NCI-H146 treated with DMSO at 0.1 percent for 48 hours (cell line): Measurements from ENCODE around the gene FOXI1.
"Not testable (repeated sequence)": the region's sequence is repeated elsewhere in the genome, so short reads cannot be mapped to it uniquely, and the experiment has no call there.

ENCODE experiments used
- DNase-seq: peaks from one replicate; lab custom pipeline; 2025; ENCODE audit not compliant: unreplicated experiment; lab: John Stamatoyannopoulos, UW

The FOXI1 gene

DNA sequence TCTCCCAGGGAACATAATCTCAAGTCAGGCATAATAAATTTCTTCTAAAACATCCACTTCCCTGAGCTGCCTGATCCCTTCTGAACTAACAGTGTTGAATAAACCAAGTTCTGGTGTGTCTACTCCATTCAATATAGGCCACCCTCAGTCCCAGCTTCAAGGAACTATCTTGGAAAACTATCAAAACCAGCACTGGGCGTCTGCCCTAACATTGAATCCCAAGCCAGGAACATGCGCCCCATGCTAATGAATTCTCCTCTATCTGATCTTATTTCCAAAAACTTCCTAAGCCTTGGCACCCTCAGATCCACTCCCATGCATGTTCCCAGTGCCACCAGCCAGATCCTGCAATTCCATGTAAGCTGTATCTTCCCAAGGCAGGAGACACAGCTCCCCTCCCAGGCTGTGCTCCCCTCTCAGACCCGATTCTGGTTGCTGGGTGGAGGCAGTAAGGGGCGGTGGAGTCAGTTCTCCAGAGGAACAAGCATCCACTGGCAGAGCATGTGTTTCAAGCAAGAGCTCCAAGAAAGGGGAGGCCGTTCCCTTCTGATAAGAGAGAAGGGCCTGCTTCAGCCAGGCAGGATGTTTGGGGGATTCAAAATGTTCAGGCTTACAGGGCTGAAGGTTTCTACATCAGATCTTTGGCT is 13.1 kb upstream of the FOXI1 start:
- DNase-seq, result no peak

DNA sequence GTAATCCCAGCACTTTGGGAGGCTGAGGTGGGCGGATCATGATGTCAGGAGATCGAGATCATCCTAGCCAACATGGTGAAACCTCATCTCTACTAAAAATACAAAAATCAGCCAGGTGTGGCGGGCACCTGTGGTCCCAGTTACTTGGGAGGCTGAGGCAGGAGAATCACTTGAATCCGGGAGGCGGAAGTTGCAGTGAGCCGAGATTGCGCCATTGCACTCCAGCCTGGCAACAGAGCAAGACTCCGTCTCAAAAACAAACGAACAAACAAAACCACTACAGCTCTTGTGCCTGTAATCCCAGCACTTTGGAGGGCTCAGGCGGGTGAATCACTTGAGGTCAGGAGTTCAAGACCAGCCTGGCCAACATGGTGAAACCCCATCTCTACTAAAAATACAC is 11.4 kb upstream of the FOXI1 start:
- DNase-seq, result not testable (repeated sequence)

DNA sequence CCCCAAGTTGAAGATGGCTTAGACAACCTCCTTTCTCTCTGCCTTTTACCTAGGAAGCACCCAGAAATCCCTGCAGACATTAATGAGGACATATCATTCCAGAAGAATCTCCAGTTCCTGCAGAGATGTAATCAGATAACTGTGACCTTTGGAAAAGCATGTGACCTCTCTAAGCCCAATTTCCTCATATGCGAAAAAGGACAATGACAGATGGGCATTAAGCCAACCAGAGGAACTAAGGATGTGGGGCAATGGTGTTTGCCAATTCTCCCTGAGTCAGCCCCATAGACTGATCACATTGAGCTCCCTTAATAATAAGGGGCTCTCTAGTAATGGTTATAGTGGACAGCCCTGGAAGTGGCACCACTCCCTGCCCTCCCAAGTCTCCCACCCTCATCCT is 10.1 kb upstream of the FOXI1 start:
- DNase-seq, result no peak

DNA sequence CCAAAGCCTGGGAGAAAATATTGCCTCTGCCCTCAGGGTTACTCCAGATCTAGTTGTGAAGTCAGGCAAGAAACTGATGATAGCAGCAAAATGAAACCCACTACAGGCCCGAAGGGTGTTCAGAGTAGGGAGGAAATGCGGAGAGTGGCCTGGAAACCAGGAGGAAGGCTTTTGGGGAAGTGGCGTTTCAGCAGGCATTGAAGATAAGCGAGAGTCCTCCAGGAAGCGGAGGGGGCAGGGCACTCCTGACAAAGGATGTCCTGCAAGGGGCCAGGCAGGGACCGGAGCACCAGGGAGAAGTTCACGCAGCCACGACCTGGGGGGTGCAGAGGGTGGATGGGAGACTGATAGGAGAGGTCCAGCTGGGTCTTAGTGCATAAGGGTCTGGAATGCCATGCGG is 7.8 kb upstream of the FOXI1 start:
- no peak for DNase-seq

DNA sequence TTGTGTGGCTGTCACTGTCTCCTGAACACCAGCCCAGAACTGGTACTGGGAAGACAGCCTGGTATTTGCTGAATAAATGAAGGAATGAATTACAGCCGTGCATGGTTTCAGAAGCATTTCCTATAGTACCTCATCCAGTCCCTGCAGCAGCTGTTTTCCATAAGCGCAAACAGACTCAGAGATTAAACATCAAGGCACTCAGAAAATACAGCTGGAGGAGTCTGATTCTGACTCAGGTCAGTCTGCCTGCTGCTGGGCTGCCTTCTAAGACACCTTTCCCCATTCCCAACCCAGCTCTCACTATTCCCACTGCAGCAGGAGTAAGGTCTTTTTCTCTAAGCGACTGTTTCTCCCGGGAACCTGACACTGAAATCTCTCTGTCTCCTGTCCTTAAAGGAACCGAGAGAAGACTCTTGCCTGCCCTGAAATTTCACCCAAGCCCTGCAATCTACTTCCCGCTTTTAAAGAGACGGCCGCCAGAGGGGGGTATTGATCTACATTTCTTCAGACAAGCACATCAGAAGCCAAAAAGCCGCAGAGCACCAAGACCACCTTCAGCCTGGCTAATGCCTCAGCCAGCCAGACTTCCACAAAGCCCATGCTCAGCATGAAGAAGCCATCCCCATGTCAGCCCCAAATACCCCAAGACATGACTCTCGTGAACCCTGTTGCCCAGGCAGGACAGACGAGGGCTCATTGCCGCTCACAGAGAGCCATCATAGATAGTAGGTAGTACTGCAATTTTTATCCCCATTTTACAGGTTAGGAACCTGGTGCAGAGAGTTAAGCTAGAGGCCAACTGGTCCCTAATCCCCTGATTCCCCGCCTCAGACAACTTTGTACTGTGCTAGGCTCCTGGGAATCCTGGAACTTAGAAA is 5.4 kb upstream of the FOXI1 start:
- no peak for DNase-seq

DNA sequence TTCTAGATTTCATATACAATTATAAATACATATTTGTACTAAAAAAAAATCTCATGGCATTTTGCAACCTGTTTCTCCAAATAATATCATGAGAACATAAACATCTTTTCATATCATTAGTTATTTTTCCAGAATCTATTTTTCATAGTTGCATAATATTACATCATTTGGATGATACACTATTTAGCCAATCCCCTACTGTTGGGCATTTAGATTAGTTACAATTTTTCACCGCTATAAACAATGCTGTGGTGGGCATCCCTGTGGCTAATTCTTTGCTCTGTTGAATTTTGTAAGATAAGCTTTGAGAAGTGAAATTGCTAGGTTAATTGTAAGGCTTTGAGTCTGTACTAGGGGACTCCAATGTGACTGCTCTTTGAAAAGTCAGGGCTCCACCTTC is 2.2 kb upstream of the FOXI1 start:
- DNase-seq, result no peak

DNA sequence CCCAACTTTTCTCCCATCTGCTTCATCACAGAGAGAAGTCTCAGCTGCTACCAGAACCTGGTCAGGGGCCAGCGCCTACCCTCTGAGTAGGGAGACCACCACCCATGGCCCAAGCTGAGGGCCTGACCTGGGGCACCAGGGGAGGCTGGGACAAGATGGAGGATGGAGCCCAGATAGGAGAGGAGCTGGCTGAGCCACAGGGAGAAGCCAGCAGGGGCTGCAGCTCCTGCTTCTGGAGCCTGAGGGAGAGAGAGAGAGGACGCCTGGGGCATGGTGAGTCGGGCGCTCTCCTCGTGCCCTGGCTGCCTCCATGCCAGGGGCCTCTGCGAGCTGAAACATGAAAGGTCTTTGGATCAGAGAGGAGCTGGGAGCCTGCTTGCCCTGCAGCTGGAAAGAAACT is 1.4 kb upstream of the FOXI1 start:
- no peak for DNase-seq

DNA sequence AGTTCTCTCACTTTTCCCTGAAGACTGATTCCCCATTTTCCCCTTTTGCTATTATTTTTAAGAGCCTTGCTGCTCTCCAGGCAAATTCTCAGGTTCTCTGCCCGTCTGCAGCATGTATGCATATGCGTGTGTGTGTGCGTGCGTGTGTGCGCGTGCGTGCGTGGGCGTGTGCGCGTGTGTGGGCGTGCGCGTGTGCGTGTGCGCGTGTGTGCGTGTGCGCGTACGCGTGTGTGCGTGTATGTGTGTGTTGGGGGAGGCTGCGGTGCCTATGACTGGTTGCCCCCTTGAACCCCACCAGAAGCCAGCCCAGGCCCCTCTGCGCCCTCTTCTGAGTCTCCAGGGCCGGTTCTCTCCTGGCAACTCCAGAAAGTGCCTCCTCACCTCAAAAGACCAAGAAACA is 987 bp upstream of the FOXI1 start:
- DNase-seq, result no peak

DNA sequence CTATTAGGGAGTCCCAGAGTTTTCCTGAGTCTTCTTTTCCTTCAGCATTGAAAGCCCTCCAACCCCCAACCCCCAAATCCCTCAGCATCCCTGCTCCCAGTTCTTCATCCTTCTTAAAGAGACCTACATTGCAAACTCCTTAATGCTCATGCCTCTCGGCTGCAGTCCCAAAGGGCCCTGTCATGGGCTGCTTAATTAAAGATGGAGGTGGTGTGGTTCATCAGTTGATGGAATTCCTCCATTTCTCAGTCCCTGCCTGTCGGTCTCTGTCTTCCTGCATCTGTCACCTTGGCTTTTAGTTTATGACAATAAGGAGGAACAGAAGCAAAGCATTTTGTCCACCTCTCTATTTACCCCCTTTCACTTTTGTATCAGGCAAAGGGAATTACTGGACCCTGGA is 2.0 kb downstream of the FOXI1 start:
- DNase-seq, result no peak

DNA sequence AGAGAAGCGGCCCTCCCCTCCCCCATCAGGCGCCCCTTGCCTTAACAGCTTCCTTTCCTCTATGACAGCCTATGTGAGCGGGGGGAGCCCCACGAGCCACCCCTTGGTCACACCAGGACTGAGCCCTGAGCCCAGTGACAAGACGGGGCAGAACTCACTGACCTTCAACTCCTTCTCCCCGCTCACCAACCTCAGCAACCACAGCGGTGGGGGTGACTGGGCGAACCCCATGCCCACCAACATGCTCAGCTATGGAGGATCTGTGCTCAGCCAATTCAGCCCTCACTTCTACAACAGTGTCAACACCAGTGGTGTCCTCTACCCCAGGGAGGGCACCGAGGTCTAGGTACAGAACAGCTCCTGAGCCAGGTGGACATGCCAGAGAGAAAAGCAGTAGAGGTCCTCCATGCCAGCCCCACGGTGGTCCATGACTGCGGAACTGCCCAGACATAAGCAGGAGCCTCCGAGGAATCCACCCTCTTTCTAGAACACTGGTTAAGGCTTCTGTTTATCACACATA is 2.6 kb downstream of the FOXI1 start:
- no peak for DNase-seq

DNA sequence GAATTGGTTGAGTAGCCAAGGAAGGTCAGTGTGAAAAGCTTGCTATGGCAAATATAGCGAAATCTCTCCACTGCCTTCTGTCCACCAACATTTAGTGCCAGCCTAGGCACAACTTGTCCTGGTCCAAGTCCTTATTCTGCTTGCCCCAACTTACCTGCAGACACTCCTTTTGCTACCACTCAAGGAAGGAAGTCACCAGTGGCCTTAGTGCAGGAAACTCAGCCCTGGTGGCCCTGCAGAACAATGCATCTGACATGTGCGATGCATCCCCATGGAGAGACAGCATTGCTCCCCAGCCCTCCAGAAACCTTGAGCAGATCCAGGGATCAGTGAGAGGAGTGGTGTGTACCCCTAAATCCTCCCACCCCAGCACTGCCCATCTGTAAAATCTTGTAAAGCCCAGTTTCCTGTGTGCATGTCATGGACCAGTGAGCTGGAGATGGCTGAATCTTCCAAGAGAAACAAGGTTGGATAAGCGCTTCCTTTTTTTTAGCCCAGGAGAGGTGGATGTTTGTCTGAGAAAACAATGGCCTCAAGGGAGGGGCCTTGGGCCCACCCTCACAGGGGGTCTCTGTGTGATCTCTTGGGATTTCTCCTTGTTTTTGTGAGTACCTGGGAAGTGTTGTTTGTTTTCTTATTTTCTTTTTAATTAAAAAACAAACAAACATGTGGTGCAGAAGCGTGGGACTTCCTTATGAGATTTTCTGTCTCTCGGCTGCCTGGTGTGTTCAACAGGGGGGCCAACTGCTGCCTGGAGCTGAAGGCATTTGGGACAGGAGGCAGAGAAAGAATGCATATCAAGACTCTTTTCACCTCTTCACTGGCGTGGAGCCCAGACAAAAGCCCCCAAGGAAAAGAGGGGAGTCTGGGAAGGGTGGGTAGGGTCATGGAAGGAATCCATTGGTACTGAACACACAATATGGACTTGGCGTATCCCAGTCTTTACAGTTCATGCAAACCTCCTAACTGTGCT is 3.6 kb downstream of the FOXI1 start:
- no peak for DNase-seq

DNA sequence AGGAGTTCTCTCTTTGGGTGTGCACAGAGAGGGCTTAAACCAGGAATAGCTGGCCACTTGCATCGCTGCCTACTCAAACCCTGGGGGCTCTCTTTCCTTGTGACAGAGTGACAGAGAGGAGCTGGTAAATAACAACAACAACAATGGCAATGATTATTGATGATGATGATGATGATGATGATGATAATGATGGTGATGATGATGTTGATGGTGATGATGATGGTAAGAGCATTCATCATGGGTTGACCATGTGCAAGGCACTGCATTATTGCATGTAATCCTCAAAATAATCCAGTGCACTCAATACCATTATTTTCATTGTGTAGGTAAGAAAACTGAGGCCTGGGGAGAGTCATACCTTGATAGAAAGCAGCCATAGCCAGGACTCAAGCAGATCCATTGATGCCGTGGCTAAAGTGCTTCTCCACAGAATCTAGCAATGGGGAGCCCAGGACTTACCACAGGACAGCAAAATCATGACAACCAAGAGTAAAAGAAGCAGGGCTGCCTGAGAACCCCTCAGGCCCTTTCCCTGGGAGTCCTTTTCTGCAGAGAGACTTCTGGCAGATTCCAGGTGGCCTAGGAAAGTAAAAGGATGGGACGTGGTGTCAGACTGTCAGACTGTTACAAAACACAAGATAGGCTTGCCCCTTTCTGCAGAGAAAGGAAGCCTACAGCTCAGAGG is 4.8 kb downstream of the FOXI1 start:
- DNase-seq, result no peak

DNA sequence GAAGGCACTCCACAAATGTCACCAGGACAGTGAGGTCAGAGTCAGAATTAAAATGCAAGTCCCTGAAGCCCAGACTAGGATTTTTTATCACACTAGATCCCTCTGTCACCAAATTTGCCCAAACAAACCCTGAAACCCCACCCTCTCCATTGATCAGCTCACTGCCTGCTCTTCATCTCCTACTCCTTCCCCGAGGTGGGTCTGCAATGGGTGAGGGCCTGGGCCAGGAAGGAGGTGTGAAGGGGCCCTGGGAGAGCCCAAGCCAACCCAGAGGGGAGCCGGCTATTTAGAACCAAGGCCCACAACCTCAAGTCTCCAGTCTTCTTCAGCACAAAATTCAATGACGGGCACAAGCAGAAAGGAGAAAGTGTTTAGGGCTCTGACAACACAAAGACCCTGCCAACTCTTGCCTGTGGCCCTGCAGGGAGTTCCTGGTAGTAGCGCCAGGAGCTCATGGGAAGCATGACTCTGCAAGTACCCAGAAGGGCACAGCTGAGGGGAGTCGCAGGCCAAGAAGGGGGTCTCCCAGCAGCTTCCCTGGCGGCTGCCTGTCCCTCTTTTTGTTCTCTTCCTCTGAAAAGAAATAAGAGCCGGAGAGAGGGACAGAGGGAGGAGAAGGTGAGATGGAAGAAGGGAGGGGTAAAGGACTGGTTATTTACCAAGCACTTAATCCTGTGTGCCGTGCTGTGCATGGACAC is 5.5 kb downstream of the FOXI1 start:
- no peak for DNase-seq

DNA sequence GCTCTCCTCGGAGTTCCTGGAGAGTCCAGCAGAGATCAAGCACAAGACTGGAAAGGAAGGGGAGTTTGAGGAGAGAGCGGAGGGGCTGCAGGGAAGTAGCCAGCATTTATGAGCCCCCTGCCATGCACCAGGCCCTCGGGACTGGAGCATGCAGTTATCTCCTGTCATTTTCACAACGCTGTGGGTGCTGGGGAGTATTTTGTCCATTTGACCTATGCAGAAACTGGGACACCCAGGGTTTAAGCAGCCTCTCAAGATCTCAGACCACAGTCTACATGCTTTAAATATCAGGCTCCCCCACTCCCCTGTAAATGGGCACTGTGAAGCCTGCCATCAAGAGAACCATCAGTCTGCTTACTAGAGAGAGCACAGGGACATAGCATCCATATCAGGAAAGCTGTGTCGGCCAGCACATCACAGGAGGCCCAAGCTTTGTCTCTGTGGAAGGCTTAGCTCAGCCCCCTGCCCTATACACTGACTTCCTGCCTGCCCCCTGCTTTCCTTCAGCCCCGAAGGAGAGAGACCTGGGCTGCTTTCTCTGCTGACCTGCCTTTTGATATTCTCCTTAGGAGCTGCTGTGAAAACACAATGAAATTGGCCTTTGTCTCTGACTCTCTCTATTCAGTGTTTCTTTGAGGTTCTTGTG is 7.3 kb downstream of the FOXI1 start:
- no peak for DNase-seq

DNA sequence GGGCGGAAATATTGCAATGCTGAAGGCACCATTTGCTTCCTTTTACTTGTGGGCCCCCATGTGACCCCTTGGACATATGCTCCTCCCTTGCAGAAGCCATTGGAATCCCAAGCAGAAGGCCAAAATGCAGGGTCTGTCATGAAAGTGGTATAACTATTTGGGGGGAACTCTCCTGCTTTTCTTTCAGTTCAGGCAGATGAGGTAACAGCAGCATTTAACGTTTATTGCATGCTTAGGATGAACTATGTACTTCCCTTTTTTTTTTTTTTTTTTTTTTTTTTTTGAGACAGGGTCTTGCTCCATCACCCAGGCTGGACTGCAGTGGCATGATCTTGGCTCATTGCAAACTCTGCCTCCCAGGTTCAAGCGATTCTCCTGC is 7.8 kb downstream of the FOXI1 start:
- DNase-seq, result no peak

DNA sequence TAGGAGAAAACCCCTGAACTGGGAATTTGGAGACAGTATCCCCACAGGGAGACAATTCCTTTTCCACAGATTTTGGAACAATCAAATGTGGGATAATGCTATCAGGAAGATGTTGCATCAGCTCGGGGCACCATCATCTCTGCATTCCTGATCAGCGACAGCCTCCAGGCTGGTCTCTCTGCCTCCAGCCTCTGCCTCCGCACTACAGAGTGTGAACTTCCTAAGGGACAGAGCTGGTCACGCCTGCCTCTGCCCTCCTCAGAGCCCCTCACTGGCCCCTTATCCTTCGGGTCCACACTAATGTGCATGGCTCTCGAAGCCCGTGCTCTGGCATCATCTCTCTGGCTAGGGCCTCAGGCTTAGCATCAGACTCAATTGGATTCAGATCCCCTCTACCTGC is 8.6 kb downstream of the FOXI1 start:
- DNase-seq, result no peak

DNA sequence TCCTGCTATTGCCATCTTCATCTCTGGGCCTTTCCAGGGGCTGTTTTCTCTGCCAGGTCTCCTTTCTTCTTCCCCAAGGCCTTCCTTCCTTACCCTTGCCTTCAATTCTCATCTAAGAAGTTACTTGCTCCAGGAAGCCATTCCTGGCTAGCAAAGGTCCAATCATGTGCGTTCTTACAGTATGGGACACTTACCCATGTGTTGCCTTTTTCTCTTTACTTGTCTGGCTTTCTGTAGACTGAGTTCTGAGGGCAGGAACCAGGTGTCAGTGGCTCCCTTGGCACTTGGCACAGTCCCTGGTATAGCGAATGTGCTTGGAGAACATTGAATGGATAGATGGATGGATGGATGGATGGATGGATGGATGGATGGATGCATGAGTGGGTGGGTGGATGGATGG is 10.2 kb downstream of the FOXI1 start:
- DNase-seq, result no peak

DNA sequence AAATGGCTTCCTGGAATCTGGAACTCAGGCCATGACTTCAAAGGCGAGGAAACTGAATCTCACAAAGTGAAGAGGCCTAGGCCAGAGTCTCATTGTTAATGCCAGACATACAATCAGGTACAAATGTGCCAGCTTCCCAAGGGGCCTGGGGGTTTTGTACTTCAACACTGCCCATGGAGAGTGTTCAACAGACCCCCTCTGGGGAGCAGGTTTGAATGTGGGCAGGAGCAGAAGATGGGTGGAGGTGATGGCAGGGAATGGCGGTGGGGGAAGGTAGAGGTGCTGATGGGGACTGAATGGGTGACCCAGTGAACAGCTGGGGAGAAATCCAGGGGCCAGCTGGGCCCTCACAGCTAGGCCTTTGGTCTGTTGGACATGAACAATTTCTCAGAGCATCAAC is 12.0 kb downstream of the FOXI1 start:
- no peak for DNase-seq

DNA sequence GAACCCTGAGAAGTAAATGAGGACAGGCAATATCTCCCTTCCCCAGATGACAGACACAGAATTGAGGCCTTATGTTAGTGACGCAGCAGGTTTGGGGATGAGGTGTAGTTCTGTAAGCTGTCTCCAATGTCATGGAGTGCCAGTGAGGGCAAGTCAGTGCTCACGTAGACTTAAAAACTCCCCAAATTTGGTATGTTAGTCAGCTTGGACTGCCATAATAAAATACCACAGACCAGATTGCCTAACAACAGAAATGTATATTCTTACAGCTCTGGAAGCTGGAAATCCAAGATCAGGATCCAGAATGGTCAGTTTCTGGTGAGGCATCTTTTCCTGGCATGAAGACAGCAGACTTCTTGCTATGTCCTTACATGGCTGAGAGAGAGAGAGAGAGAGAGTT is 14.9 kb downstream of the FOXI1 start:
- no peak for DNase-seq

DNA sequence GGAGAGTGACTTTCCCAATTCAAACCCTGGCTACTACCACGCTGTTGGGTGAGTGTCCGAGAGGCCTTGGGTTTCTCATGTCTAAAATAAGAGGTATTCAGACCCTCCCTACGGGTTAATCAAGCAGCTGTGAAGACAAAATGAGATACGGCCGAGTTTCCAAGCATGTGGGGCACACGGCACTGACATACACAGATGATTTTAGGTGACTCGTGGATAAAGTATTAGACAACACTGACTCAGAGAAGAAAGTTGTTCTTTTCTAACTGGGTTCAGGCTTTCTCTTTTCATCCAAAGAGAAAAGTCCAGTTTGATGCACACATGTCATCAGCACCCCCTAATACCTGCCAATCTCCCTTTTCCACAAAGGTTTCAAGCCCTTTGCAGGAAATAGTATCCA is 15.6 kb downstream of the FOXI1 start:
- DNase-seq, result no peak
